ENCODE results near the gene SPON2. TPM values are rescaled to one million over a fixed set of nuclear protein-coding genes. Genes with fewer than 3 reads are reported as not detected.

SPON2 gene
- total RNA-seq, 1 experiment from 2014 or later, result 3.1 TPM

- Mint-ChIP-seq H3K27me3 (ENCODE audit: insufficient read depth, unreplicated experiment) (no peaks in the 10 kb centered on the region), H3K9me3 (ENCODE audit: unreplicated experiment) (no peaks in the 10 kb centered on the region), H3K27ac (ENCODE audit: unreplicated experiment) (no peak overlapping the region), H3K4me1 (ENCODE audit: low read depth, unreplicated experiment) (no peaks in the 10 kb centered on the region), H3K4me3 (ENCODE audit: unreplicated experiment) (no peak overlapping the region), H3K36me3 (ENCODE audit: insufficient read depth, unreplicated experiment) (peaks cover 10% of the 10 kb centered on the region)
- ChIA-PET CTCF (no interaction called here), POLR2A (interaction anchor here (0.6 kb wide), 1 partner anchor 330 kb away, joined by 3 read pairs; no protein-coding TSS in a partner anchor)
- Histone ChIP-seq H3K4me3 (ENCODE audit: low read depth, low read length) (no peak overlapping the region), H3K4me1 (no peaks in the 10 kb centered on the region), H3K36me3 (ENCODE audit: control insufficient read depth, insufficient read depth, low read length) (no peaks in the 10 kb centered on the region), H3K27me3 (replicated peaks; ENCODE audit: control insufficient read depth, insufficient read depth, low read length) (no peaks in the 10 kb centered on the region), H3K9me3 (no peaks in the 10 kb centered on the region)
- no peak for DNase-seq
- no TSS peak for BruUV-seq (replicated peaks)
- TF ChIP-seq CTCF (IDR thresholded peaks at IDR 0.05; ENCODE audit: insufficient read depth in 1 of 2, low read depth in 1 of 2, low read length in 1 of 2, severe bottlenecking in 1 of 2, unreplicated experiment in 1 of 2), result no peak
- intact Hi-C loops (cut with micrococcal nuclease; ENCODE audit: unreplicated experiment), result no loop called here
These were observed 32.0 kb upstream of the SPON2 start for GRCh38 chr4:1204286-1204827.

GRCh38 chr4:1203026-1203616 lies 30.7 kb upstream of the SPON2 start:
- DNase-seq, result no peak
- H3K4me3 Mint-ChIP-seq (ENCODE audit: unreplicated experiment), result no peak overlapping the region
- intact Hi-C loops (cut with micrococcal nuclease; ENCODE audit: unreplicated experiment), result no loop called here
- H3K27me3 ChIP-seq (replicated peaks; ENCODE audit: control insufficient read depth, insufficient read depth, low read length), result no peaks in the 10 kb centered on the region
- no peak overlapping the region for H3K4me3 ChIP-seq (ENCODE audit: low read depth, low read length)
- no peaks in the 10 kb centered on the region for H3K9me3 ChIP-seq
- ChIA-PET CTCF (no interaction called here), POLR2A (no interaction called here)
- no peak overlapping the region for H3K27ac Mint-ChIP-seq (ENCODE audit: unreplicated experiment)
- no peaks in the 10 kb centered on the region for H3K9me3 Mint-ChIP-seq (ENCODE audit: unreplicated experiment)
- no peaks in the 10 kb centered on the region for H3K4me1 ChIP-seq
- H3K4me1 Mint-ChIP-seq (ENCODE audit: low read depth, unreplicated experiment), result no peaks in the 10 kb centered on the region
- no peaks in the 10 kb centered on the region for H3K36me3 Mint-ChIP-seq (ENCODE audit: insufficient read depth, unreplicated experiment)
- no TSS peak for BruUV-seq (replicated peaks)
- H3K27me3 Mint-ChIP-seq (ENCODE audit: insufficient read depth, unreplicated experiment), result no peaks in the 10 kb centered on the region
- no peak for TF ChIP-seq CTCF (IDR thresholded peaks at IDR 0.05; ENCODE audit: insufficient read depth in 1 of 2, low read depth in 1 of 2, low read length in 1 of 2, severe bottlenecking in 1 of 2, unreplicated experiment in 1 of 2)
- H3K36me3 ChIP-seq (ENCODE audit: control insufficient read depth, insufficient read depth, low read length), result no peaks in the 10 kb centered on the region

GRCh38 chr4:1202526-1203011 lies 30.2 kb upstream of the SPON2 start:
- intact Hi-C loops (cut with micrococcal nuclease; ENCODE audit: unreplicated experiment), result no loop called here
- Mint-ChIP-seq H3K9me3 (ENCODE audit: unreplicated experiment) (no peaks in the 10 kb centered on the region), H3K27me3 (ENCODE audit: insufficient read depth, unreplicated experiment) (no peaks in the 10 kb centered on the region), H3K27ac (ENCODE audit: unreplicated experiment) (no peak overlapping the region), H3K4me3 (ENCODE audit: unreplicated experiment) (no peak overlapping the region), H3K36me3 (ENCODE audit: insufficient read depth, unreplicated experiment) (no peaks in the 10 kb centered on the region), H3K4me1 (ENCODE audit: low read depth, unreplicated experiment) (no peaks in the 10 kb centered on the region)
- no peak for TF ChIP-seq CTCF (IDR thresholded peaks at IDR 0.05; ENCODE audit: insufficient read depth in 1 of 2, low read depth in 1 of 2, low read length in 1 of 2, severe bottlenecking in 1 of 2, unreplicated experiment in 1 of 2)
- Histone ChIP-seq H3K4me3 (ENCODE audit: low read depth, low read length) (no peak overlapping the region), H3K4me1 (no peaks in the 10 kb centered on the region), H3K36me3 (ENCODE audit: control insufficient read depth, insufficient read depth, low read length) (no peaks in the 10 kb centered on the region), H3K9me3 (no peaks in the 10 kb centered on the region), H3K27me3 (replicated peaks; ENCODE audit: control insufficient read depth, insufficient read depth, low read length) (no peaks in the 10 kb centered on the region)
- DNase-seq, result no peak
- ChIA-PET CTCF (no interaction called here), POLR2A (no interaction called here)
- BruUV-seq (replicated peaks), result no TSS peak
